ENCODE measurements around the gene CHRM1.

GRCh38 chr11:62908468-62909072, 12.6 kb downstream of the CHRM1 start:
- TF ChIP-seq CTCF (conservative IDR thresholded peaks at IDR 0.05; ENCODE audit: low read length) (no peak), EZH2phosphoT487 (IDR thresholded peaks at IDR 0.05; ENCODE audit: borderline replicate concordance, low read depth, low read length) (no peak)
